Keratinocyte (primary cell): ENCODE measurements around the gene FMN2. TPM values are rescaled to one million over a fixed set of nuclear protein-coding genes. Genes with fewer than 3 reads are reported as not detected.

Experiments used
- DNase-seq: peaks from one replicate; pipeline ENCODE4 v3.0.0-alpha.2; 2011; ENCODE audit warnings: low read depth, missing footprints, low spot score
- FAIRE-seq: peaks from 2 replicates; lab custom pipeline; 2011; peaks lifted over from hg19 to GRCh38; lab: Jason Lieb, UNC
- H2AFZ ChIP-seq: 2 replicates; pipeline ENCODE4 v1.6.0; 2012; ENCODE audit warnings: low read length, control low read depth, inconsistent platforms; ENCODE audit not compliant: control insufficient read depth
- H3K27ac ChIP-seq: 2 replicates; pipeline ENCODE4 v1.5.1; 2011; ENCODE audit warnings: low read length; ENCODE audit not compliant: control insufficient read depth, insufficient read depth
- H3K27me3 ChIP-seq: 3 replicates; pipeline ENCODE4 v1.6.0; 2011; ENCODE audit warnings: low read length; ENCODE audit not compliant: control insufficient read depth, insufficient read depth; ENCODE audit errors: extremely low read depth
- H3K36me3 ChIP-seq, 2 experiments: 2 replicates in 1 of 2; 3 replicates in 1 of 2; pipeline ENCODE4 v1.5.1; 2011; ENCODE audit warnings: low read length in 2 of 2, mild to moderate bottlenecking in 1 of 2; ENCODE audit not compliant: control insufficient read depth in 2 of 2, insufficient read depth in 2 of 2; ENCODE audit errors: extremely low read depth in 1 of 2
- H3K4me1 ChIP-seq: 3 replicates; pipeline ENCODE4 v1.5.1; 2011; ENCODE audit warnings: low read length; ENCODE audit not compliant: control insufficient read depth, insufficient read depth; ENCODE audit errors: extremely low read depth
- H3K4me2 ChIP-seq: 3 replicates; pipeline ENCODE4 v1.6.0; 2011; ENCODE audit warnings: low read depth, low read length; ENCODE audit not compliant: control insufficient read depth, insufficient read depth; ENCODE audit errors: extremely low read depth
- H3K4me3 ChIP-seq, 3 experiments: fragments of 200-600 bp in 1 of 3; sonication (generic) in 1 of 3; 2 replicates in 2 of 3; 3 replicates in 1 of 3; pipeline ENCODE4 v1.5.1; 2011 to 2016; ENCODE audit warnings: low read length in 3 of 3, mild to moderate bottlenecking in 3 of 3, control low read depth in 2 of 3, inconsistent platforms in 1 of 3, low read depth in 1 of 3, mixed read lengths in 1 of 3, mixed run types in 1 of 3, moderate library complexity in 1 of 3; ENCODE audit not compliant: control insufficient read depth in 2 of 3, insufficient read depth in 2 of 3; ENCODE audit errors: extremely low read depth in 1 of 3
- H3K79me2 ChIP-seq: 2 replicates; pipeline ENCODE4 v1.6.0; 2012; ENCODE audit warnings: low read length; ENCODE audit not compliant: control insufficient read depth, insufficient read depth
- H3K9ac ChIP-seq: 3 replicates; pipeline ENCODE4 v1.6.0; 2011; ENCODE audit warnings: low read length; ENCODE audit not compliant: control insufficient read depth, insufficient read depth; ENCODE audit errors: extremely low read depth
- H3K9me1 ChIP-seq: 3 replicates; pipeline ENCODE4 v1.6.0; 2011; ENCODE audit warnings: low read length; ENCODE audit not compliant: control insufficient read depth, insufficient read depth; ENCODE audit errors: extremely low read depth
- H3K9me3 ChIP-seq: 2 replicates; pipeline ENCODE4 v1.5.1; 2012; ENCODE audit warnings: low read depth, low read length; ENCODE audit not compliant: control insufficient read depth
- H4K20me1 ChIP-seq: 3 replicates; pipeline ENCODE4 v1.6.0; 2011; ENCODE audit warnings: low read length; ENCODE audit not compliant: control insufficient read depth, insufficient read depth; ENCODE audit errors: extremely low read depth
- EZH2 ChIP-seq: IDR thresholded peaks from one replicate; pipeline ENCODE4 v1.6.1; 2012; ENCODE audit warnings: inconsistent platforms, mild to moderate bottlenecking, low read length, moderate library complexity
- dilution Hi-C: fragments of 300-500 bp; cut with MboI; formaldehyde crosslinking; loops from one replicate; pipeline ENCODE4 v1.7.0; 2020; ENCODE audit warnings: low sequenced_read_pairs; ENCODE audit not compliant: extremely low pct_ligation_motif_present
- polyA plus RNA-seq, 5 experiments: library from polyadenylated mRNA; depleted of rRNA in 3 of 5; stranded (reverse) in 3 of 5; stranded (forward) in 1 of 5; unstranded in 1 of 5; fragments of >200 nt; gene quantifications; 1 replicate in 1 of 5; 2 replicates in 3 of 5; 3 replicates in 1 of 5; pipeline versions ENCODE4 v1.2.1 to v1.2.3, GENCODE V29; 2011 to 2012; ENCODE audit warnings: missing spikeins in 2 of 5, low read depth in 1 of 5, low replicate concordance in 1 of 5
- TF ChIP-seq, protein P1 (sequence below), 3 experiments: IDR thresholded peaks in 1 of 3; conservative IDR thresholded peaks in 1 of 3; optimal IDR thresholded peaks in 1 of 3; 2 replicates in 2 of 3; 3 replicates in 1 of 3; pipeline versions ENCODE3 to v1.5.1; 2011; ENCODE audit warnings: low read length in 3 of 3, mild to moderate bottlenecking in 3 of 3, moderate library complexity in 2 of 3, control low read depth in 1 of 3, inconsistent platforms in 1 of 3; ENCODE audit not compliant: insufficient read depth in 2 of 3; ENCODE audit errors: extremely low read depth in 1 of 3

The FMN2 gene
- polyA plus RNA-seq, 1 donor (not counting 4 experiments of a cell fraction or from before 2014, with no cell fraction given): not detected

DNA sequence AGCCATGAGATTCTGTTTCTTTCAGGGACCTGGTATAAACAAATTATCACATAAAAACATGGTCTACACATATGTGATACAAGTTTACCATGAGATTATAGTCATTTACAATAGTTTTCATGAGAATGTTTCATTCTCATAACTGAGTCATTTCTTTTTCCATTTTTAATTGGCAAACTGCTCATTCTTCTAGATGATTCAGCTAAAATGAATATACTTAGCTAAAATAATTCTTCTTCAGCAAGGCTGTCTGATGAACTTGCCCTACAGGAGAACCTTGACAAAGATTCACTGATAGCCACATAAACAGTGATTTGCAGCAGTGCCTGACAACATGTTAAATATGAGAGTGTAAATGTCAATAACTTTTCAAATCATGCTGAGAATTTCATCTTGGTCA, 253.2 kb downstream of the FMN2 start:
- H3K9me1 ChIP-seq: no peaks in the 10 kb centered on the region
- DNase-seq (no peak), FAIRE-seq (no peak)
- no peaks in the 10 kb centered on the region for H3K36me3 ChIP-seq
- H3K9me3 ChIP-seq: no peaks in the 10 kb centered on the region
- H4K20me1 ChIP-seq: no peaks in the 10 kb centered on the region
- no peak overlapping the region for H3K4me2 ChIP-seq
- H2AFZ ChIP-seq: no peak overlapping the region
- H3K4me3 ChIP-seq: no peak overlapping the region
- TF ChIP-seq, protein P1, sequence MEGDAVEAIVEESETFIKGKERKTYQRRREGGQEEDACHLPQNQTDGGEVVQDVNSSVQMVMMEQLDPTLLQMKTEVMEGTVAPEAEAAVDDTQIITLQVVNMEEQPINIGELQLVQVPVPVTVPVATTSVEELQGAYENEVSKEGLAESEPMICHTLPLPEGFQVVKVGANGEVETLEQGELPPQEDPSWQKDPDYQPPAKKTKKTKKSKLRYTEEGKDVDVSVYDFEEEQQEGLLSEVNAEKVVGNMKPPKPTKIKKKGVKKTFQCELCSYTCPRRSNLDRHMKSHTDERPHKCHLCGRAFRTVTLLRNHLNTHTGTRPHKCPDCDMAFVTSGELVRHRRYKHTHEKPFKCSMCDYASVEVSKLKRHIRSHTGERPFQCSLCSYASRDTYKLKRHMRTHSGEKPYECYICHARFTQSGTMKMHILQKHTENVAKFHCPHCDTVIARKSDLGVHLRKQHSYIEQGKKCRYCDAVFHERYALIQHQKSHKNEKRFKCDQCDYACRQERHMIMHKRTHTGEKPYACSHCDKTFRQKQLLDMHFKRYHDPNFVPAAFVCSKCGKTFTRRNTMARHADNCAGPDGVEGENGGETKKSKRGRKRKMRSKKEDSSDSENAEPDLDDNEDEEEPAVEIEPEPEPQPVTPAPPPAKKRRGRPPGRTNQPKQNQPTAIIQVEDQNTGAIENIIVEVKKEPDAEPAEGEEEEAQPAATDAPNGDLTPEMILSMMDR (optimal IDR thresholded peaks at IDR 0.05 in 1 of 3, IDR thresholded peaks at IDR 0.05 in 1 of 3, conservative IDR thresholded peaks at IDR 0.05 in 1 of 3; ENCODE audit: extremely low read depth in 1 of 3, insufficient read depth in 2 of 3, low read length in 3 of 3): no peak
- no peak for TF ChIP-seq EZH2
- no peaks in the 10 kb centered on the region for H3K79me2 ChIP-seq
- no peak overlapping the region for H3K9ac ChIP-seq
- dilution Hi-C loops: no loop called here
- no peak overlapping the region for H3K27ac ChIP-seq
- no peaks in the 10 kb centered on the region for H3K4me1 ChIP-seq
- H3K27me3 ChIP-seq: no peaks in the 10 kb centered on the region

GRCh38 chr1:240349695-240350094, 258.0 kb downstream of the FMN2 start:
- no peak overlapping the region for H3K27ac ChIP-seq
- no peaks in the 10 kb centered on the region for H3K36me3 ChIP-seq
- no peaks in the 10 kb centered on the region for H3K79me2 ChIP-seq
- H3K9ac ChIP-seq: no peak overlapping the region
- no peaks in the 10 kb centered on the region for H3K9me3 ChIP-seq
- TF ChIP-seq, protein P1 (optimal IDR thresholded peaks at IDR 0.05 in 1 of 3, IDR thresholded peaks at IDR 0.05 in 1 of 3, conservative IDR thresholded peaks at IDR 0.05 in 1 of 3; ENCODE audit: extremely low read depth in 1 of 3, insufficient read depth in 2 of 3, low read length in 3 of 3): no peak
- no peak for TF ChIP-seq EZH2
- H4K20me1 ChIP-seq: no peaks in the 10 kb centered on the region
- no peak overlapping the region for H2AFZ ChIP-seq
- dilution Hi-C loops: no loop called here
- no peaks in the 10 kb centered on the region for H3K4me1 ChIP-seq
- FAIRE-seq (no peak), DNase-seq (no peak)
- no peak overlapping the region for H3K4me2 ChIP-seq
- no peaks in the 10 kb centered on the region for H3K27me3 ChIP-seq
- H3K4me3 ChIP-seq: no peak overlapping the region
- H3K9me1 ChIP-seq: no peaks in the 10 kb centered on the region
